HPDE6-E6E7 (cell line): ENCODE results near the gene DSEL.

Experiments
- DNase-seq: peaks from one replicate; pipeline ENCODE4 v3.0.0; 2011; ENCODE audit warnings: missing footprints; ENCODE audit errors: extremely low spot score

DSEL gene

GRCh38 chr18:67516539-67517443 lies at the start of gene DSEL:
Gene DSEL (minus strand): TSS chr18:67516720. CDS start chr18:67514608, 2,112 bp downstream.
- DNase-seq: peak; percentile 73

DNA sequence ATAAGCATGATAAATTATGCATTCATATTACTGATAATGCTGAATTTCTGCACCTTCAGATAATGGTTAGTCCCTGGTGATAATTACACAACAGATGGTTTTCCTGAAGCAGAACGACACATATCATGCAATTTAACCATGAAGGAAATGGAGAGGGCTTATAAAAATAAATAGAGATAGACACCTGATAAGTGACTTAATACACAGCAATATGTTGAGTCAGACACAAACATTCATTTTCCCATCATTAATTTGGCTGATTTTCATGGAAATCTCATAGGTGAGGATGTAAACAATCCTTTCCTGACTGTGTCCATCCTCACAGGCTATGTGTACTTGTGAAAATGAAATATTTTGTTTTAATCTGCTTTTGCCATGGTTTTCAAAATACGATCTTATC lies 36.9 kb upstream of the DSEL start:
- no peak for DNase-seq

DNA sequence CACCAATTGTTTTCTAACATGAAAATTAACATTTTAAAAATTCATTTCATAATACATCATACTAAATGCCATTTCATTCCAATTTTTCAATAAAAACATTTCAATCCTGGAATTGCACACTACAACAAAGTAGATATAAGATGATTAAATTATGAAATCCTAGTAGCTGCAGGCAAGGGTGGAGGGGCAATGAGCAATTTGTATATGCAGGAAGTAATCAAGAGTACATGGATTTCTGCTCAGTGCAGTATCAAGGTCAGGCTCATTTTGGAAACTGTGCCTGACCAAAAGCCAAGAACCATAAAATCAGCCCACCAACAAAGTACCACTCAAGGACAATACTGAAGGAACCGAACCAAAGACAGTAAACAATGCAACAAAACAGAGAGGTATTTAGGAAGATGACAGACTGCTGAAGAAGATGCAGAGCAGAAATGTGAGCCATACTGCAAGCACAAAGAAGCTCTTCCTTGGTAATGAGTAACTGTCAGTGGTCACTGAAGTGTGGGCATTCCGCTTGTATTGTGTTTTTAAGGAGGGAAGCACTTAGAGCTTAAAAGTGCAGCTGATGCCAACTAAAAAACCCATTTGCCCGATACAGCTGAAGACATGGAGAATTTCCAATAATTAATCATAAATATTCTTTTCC lies 34.5 kb upstream of the DSEL start:
- no peak for DNase-seq

- DNase-seq: no peak
Measured at GRCh38 chr18:67549946-67550345, 33.4 kb upstream of the DSEL start.

DNA sequence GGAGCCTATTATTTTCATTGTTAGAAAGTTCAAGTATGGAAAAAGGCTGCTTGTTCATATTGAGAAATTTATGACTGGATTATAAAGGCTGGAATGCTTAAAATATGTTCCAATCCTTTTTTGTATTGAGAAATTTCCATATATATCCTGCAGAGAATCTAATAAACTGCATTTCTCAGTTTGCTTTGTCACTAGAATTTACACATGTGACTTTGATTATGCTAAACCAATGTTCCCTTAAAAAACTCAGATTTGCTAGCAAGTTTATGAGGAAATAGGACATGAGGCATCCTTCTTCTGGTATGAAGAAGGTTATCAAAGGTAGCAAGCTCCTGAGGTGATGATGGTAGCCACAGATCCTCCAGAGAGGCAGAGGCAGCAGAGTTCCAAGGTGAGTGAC lies 29.2 kb upstream of the DSEL start:
- DNase-seq: no peak

- no peak for DNase-seq
Measured at GRCh38 chr18:67540559-67540958, 24.0 kb upstream of the DSEL start.

DNA sequence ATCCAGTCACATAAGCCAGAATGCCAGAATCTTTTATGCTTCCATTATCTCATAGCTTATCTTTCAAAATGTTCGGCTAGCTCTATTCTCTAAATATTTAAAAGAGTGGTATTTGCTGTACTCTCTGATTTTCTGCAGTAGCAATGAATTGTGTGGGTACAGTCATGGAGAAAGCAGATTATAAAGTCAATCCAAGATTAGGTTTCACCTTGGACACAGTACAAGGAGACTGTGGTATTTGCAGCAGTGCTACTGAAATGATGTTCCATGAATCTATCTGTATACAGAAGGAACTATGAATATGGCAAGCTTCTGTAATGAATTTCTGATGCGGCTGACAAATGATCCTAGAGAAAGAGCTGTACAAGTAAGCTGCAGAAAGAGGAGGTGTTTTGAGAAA lies 15.4 kb upstream of the DSEL start:
- DNase-seq: no peak

GRCh38 chr18:67525328-67526099 lies 9.0 kb upstream of the DSEL start:
- peak; percentile 72 for DNase-seq

GRCh38 chr18:67520351-67520921 lies 3.9 kb upstream of the DSEL start:
- DNase-seq: no peak

DNA sequence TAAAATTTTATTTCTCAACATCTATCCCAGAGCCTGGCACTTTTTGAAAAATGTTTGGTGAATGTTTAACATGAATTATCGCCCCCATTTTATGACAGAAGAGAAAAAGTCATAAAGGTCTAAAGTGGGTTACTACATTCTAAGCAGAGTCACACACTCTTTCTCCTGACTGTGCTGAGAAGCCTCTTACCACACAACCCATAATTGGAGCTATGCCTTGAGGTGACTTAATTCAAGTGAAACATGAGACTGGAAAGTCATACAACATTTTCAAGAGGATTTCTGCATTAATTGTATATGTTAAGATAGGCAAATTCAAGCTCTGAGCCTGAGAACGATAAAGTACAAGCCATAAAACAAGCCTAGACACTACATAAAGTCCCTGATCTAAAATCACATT lies 3.1 kb upstream of the DSEL start:
- DNase-seq: no peak

- no peak for DNase-seq
Measured at GRCh38 chr18:67518566-67518965, 2.0 kb upstream of the DSEL start.

- DNase-seq: no peak
Measured at GRCh38 chr18:67517444-67517765, 885 bp upstream of the DSEL start.

- DNase-seq: peak; percentile 90
Measured at GRCh38 chr18:67515942-67516538, 480 bp downstream of the DSEL start.

GRCh38 chr18:67514901-67515540 lies 1.5 kb downstream of the DSEL start:
- no peak for DNase-seq

DNA sequence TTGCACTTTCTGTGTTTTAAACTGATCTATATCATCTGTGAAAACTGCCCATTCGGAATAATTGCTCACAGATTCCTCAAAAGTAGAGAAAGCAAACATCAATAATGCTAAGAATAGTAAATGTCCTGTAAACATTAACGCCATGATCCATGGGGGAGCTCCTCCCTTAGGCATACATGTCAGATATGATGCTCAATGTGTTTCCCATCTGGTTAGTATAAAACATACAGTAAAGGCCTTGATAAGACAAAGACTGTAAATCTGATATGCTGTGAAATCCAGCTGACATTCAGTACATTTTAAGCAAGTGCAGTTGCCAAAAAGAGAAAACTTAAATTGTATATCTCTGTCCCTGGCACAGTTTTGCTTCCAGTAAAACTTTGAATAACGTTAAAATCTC lies 2.1 kb downstream of the DSEL start:
- no peak for DNase-seq

GRCh38 chr18:67513280-67513679 lies 3.2 kb downstream of the DSEL start:
- peak; percentile 14 for DNase-seq

DNA sequence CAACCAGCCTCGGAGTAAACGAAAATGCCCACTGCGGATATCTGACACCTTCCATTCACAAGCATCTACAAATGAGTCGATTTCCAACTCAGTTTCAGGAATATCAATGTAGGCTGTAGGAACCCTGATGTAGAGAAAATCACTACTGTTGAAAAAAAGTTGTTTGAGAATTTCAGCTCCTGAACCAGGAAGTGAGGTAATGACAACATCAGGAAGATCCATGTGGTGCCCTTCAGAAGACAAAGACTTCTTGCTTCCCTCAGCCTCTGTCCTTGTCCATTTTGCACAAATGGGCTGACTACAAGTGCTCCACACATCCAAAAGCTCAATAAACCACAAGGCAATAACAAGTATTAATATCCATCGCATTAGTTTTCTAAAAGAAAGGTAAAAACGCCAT lies 4.7 kb downstream of the DSEL start:
- DNase-seq: no peak

DNA sequence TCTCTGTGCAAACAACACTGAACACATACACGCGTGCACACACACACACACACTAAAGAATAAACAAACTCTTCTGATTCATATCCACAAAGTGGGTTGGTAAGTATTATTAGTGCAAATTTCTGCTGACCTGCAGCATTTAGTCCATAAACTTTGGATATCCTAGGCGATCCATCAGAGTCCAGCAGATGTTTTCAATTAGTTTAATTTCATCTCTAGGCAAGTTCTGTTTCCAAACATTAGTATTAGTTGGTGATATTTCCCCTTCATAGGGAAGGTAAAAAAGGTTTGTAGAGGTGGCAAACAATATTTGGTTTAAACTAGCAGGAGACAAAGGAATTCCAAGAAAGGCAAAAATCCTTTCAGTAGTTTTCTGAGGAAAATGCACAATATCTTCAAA lies 5.7 kb downstream of the DSEL start:
- DNase-seq: no peak

DNA sequence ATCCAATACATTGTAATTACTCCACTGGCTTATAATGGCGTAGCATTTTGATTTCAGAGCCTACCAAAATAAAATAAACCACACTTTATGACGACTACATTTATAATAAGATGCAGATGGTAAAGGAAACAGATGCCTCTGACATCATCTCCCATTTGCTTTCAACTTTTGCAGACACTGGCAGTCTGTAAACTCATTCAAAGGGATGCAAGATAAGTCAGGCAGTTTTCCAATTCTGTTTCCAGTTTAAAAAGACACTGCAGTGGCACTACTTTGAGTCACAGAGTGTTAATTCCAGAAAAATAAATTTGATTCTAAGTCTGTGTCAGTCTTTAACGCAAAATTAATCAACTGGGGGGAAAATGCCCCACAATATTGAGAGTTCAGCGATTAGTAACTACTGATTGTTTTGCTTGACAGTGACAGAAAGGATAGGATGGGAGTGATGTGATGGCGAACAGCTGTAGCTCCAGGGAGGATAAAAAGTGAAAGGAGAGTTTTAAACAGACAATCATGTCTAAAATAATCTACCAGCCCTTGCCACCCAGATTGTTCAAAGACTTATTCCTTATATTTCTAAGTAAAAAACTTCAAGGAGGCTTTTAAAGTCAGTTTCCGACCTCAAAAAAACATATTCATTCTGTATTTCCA lies 6.7 kb downstream of the DSEL start:
- DNase-seq: no peak

DNA sequence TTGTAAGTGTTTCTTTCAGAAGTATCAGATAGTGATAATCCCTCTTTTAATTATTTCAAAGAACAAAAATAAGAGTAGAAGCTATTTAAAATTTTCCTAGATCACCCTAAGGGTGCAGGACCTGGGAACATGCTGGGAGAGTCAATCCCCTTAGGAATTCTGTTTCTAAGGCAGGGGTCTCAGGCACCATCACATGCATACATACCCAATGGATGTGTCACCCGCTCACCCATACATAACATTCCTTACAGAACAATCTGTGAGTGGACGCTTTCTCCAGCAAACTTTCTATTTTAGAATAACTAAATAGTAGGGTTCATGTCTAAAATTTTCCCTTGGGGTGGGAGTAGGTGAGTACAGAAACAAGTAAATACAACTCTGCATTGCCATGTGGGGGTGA lies 8.4 kb downstream of the DSEL start:
- no peak for DNase-seq

DNA sequence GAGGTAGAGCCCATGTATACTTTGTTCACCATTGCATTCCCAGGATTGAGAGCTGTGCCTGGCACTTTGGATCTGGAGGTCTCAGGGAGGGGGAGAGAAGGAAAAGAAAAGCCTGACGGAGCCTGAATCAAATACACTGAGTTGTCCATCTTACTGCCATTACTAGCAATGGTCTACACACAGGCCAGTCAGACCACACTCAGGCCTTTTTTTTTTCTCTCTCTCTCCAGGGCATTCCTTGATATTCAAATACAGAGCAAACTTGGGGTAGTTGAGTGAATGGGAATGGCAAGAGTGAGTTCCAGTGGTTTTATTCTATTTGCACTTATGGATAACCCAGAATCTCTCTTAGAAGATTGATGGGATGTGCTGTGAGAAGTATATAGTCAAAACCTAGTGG lies 11.8 kb downstream of the DSEL start:
- DNase-seq: no peak
